IPS-18c (cell line): ENCODE results near the gene FKBP10.
"Not testable (repeated sequence)": the region's sequence is repeated elsewhere in the genome, so short reads cannot be mapped to it uniquely, and the experiment has no call there.

Source experiments
- H3K4me3 ChIP-seq: 2 replicates; pipeline ENCODE4 v1.7.0; 2013; ENCODE audit warnings: low read depth, mild to moderate bottlenecking, low read length, moderate library complexity; ENCODE audit not compliant: insufficient read depth
- H3K9me3 ChIP-seq: one replicate; pipeline ENCODE4 v1.6.1; 2013; ENCODE audit warnings: mild to moderate bottlenecking, low read length, moderate library complexity; ENCODE audit not compliant: control insufficient read depth, insufficient read depth

The FKBP10 gene

GRCh38 chr17:41812381-41813151 lies at the start of gene FKBP10:
TSS of gene FKBP10 (plus strand) at chr17:41813004. CDS start at chr17:41813035, 31 bp downstream.
- Histone ChIP-seq H3K4me3 (peak within 1 kb of the TSS; percentile 96), H3K9me3 (peaks cover 2% of the 10 kb centered on the region)

- H3K4me3 ChIP-seq: no peak overlapping the region
- no peaks in the 10 kb centered on the region for H3K9me3 ChIP-seq
These were observed 49.5 kb upstream of the FKBP10 start for GRCh38 chr17:41763327-41763726.

GRCh38 chr17:41766135-41766534 lies 46.7 kb upstream of the FKBP10 start:
- H3K4me3 ChIP-seq: no peak overlapping the region
- no peaks in the 10 kb centered on the region for H3K9me3 ChIP-seq

GRCh38 chr17:41767324-41768042 lies 45.3 kb upstream of the FKBP10 start:
- no peak overlapping the region for H3K4me3 ChIP-seq

GRCh38 chr17:41768682-41769288 lies 44.0 kb upstream of the FKBP10 start:
- Histone ChIP-seq H3K9me3 (no peaks in the 10 kb centered on the region), H3K4me3 (no peak overlapping the region)

More at GRCh38 chr17:41767324-41768042, 45.3 kb upstream of the FKBP10 start:
- no peaks in the 10 kb centered on the region for H3K9me3 ChIP-seq

GRCh38 chr17:41769346-41769862 lies 43.4 kb upstream of the FKBP10 start:
- H3K9me3 ChIP-seq: no peaks in the 10 kb centered on the region
- no peak overlapping the region for H3K4me3 ChIP-seq

- no peak overlapping the region for H3K4me3 ChIP-seq
These were observed 42.8 kb upstream of the FKBP10 start for GRCh38 chr17:41769985-41770384.

GRCh38 chr17:41771389-41772206 lies 41.2 kb upstream of the FKBP10 start:
- no peak overlapping the region; the same call in 1 of the 2 replicates for H3K4me3 ChIP-seq
- no peaks in the 10 kb centered on the region for H3K9me3 ChIP-seq

More at GRCh38 chr17:41769985-41770384, 42.8 kb upstream of the FKBP10 start:
- H3K9me3 ChIP-seq: no peaks in the 10 kb centered on the region

- H3K4me3 ChIP-seq: no peak overlapping the region
- H3K9me3 ChIP-seq: no peaks in the 10 kb centered on the region
These were observed 40.6 kb upstream of the FKBP10 start for GRCh38 chr17:41772218-41772585.

- Histone ChIP-seq H3K9me3 (no peaks in the 10 kb centered on the region), H3K4me3 (no peak overlapping the region; the same call in 1 of the 2 replicates)
These were observed 40.1 kb upstream of the FKBP10 start for GRCh38 chr17:41772586-41773189.

GRCh38 chr17:41773190-41773588 lies 39.6 kb upstream of the FKBP10 start:
- no peaks in the 10 kb centered on the region for H3K9me3 ChIP-seq
- H3K4me3 ChIP-seq: no peak overlapping the region; the same call in 1 of the 2 replicates

GRCh38 chr17:41773731-41774193 lies 39.0 kb upstream of the FKBP10 start:
- Histone ChIP-seq H3K9me3 (no peaks in the 10 kb centered on the region), H3K4me3 (no peak overlapping the region)

GRCh38 chr17:41775394-41776226 lies 37.2 kb upstream of the FKBP10 start:
- Histone ChIP-seq H3K4me3 (no peak overlapping the region; the same call in 1 of the 2 replicates), H3K9me3 (no peaks in the 10 kb centered on the region)

- not testable (repeated sequence) for H3K4me3 ChIP-seq, H3K9me3 ChIP-seq
These were observed 36.4 kb upstream of the FKBP10 start for GRCh38 chr17:41776262-41776900.

- Histone ChIP-seq H3K9me3 (no peaks in the 10 kb centered on the region), H3K4me3 (no peak overlapping the region)
These were observed 35.6 kb upstream of the FKBP10 start for GRCh38 chr17:41777157-41777573.
